Neural progenitor cell (in vitro differentiated cells): Measurements from ENCODE around the gene RNPEPL1. TPM values are rescaled to one million over a fixed set of nuclear protein-coding genes. Genes with fewer than 3 reads are reported as not detected.

Experiments
- DNase-seq: peaks from one replicate; pipeline ENCODE4 v3.0.0-alpha.2; 2016; ENCODE audit warnings: low spot score
- H2AFZ ChIP-seq: fragments of 200-600 bp; sonication (generic); replicated peaks from 2 replicates; pipeline ENCODE4 v1.6.1; 2016; ENCODE audit warnings: antibody characterized with exemption
- H3F3A ChIP-seq: fragments of 200-600 bp; sonication (generic); 2 replicates; pipeline ENCODE4 v1.6.1; 2016; ENCODE audit warnings: antibody characterized with exemption, low read depth
- H3K27ac ChIP-seq: fragments of 200-600 bp; sonication (generic); 2 replicates; pipeline ENCODE4 v1.5.1; 2016; ENCODE audit warnings: mild to moderate bottlenecking
- H3K27me3 ChIP-seq: fragments of 200-600 bp; sonication (generic); 2 replicates; pipeline ENCODE4 v1.6.1; 2016; ENCODE audit warnings: mild to moderate bottlenecking, moderate library complexity
- H3K36me3 ChIP-seq: fragments of 200-600 bp; sonication (generic); 2 replicates; pipeline ENCODE4 v1.5.1; 2016
- H3K4me1 ChIP-seq: fragments of 200-600 bp; sonication (generic); 2 replicates; pipeline ENCODE4 v1.6.1; 2016; ENCODE audit warnings: mixed run types
- H3K4me2 ChIP-seq: fragments of 200-600 bp; sonication (generic); 2 replicates; pipeline ENCODE4 v1.6.1; 2016
- H3K4me3 ChIP-seq: fragments of 200-600 bp; sonication (generic); 2 replicates; pipeline ENCODE4 v1.5.1; 2016
- H3K79me2 ChIP-seq: fragments of 200-600 bp; sonication (generic); 2 replicates; pipeline ENCODE4 v1.6.1; 2016; ENCODE audit warnings: low read depth
- H3K9ac ChIP-seq: fragments of 200-600 bp; sonication (generic); 2 replicates; pipeline ENCODE4 v1.6.1; 2016
- H3K9me3 ChIP-seq: fragments of 200-600 bp; sonication (generic); 2 replicates; pipeline ENCODE4 v1.5.1; 2016; ENCODE audit warnings: low read depth
- H4K20me1 ChIP-seq: fragments of 200-600 bp; sonication (generic); 2 replicates; pipeline ENCODE4 v1.6.1; 2016; ENCODE audit warnings: low read depth
- H3K27ac Mint-ChIP-seq: 3 replicates; pipeline ENCODE4 v1.8.0; 2021; ENCODE audit warnings: mixed read lengths
- H3K27me3 Mint-ChIP-seq: 2 replicates; pipeline ENCODE4 v1.8.0; 2022; ENCODE audit warnings: low read depth, mild to moderate bottlenecking, inconsistent platforms, moderate library complexity, mixed read lengths; ENCODE audit not compliant: insufficient read depth
- H3K36me3 Mint-ChIP-seq: 3 replicates; pipeline ENCODE4 v1.8.0; 2021; ENCODE audit warnings: mixed read lengths
- H3K4me1 Mint-ChIP-seq: 3 replicates; pipeline ENCODE4 v1.8.0; 2021; ENCODE audit warnings: mixed read lengths
- H3K4me3 Mint-ChIP-seq: 3 replicates; pipeline ENCODE4 v1.8.0; 2021; ENCODE audit warnings: mild to moderate bottlenecking, moderate library complexity, mixed read lengths
- H3K9me3 Mint-ChIP-seq: 3 replicates; pipeline ENCODE4 v1.8.0; 2020; ENCODE audit warnings: mixed read lengths
- EZH2 ChIP-seq: fragments of 200-600 bp; sonication (generic); IDR thresholded peaks from 2 replicates; pipeline ENCODE4 v1.6.1; 2017; ENCODE audit warnings: antibody characterized with exemption, mild to moderate bottlenecking, moderate library complexity
- EZH2phosphoT487 ChIP-seq: fragments of 200-600 bp; sonication (generic); IDR thresholded peaks from 2 replicates; pipeline ENCODE4 v1.6.1; 2017; ENCODE audit warnings: antibody characterized with exemption
- total RNA-seq: library from RNA; depleted of rRNA; stranded (reverse); fragments of >200 nt; gene quantifications from 2 replicates; pipeline ENCODE4 v1.2.3, GENCODE V29; 2015; ENCODE audit warnings: low replicate concordance
- TF ChIP-seq, protein P1 (sequence below): fragments of 200-600 bp; sonication (generic); IDR thresholded peaks from 2 replicates; pipeline ENCODE4 v1.5.1; 2017; ENCODE audit warnings: antibody characterized with exemption, mild to moderate bottlenecking

RNPEPL1 gene
- total RNA-seq, 1 donor from 2014 or later: 2.7 TPM

- TF ChIP-seq EZH2 (no peak), EZH2phosphoT487 (no peak)
- TF ChIP-seq, protein P1, sequence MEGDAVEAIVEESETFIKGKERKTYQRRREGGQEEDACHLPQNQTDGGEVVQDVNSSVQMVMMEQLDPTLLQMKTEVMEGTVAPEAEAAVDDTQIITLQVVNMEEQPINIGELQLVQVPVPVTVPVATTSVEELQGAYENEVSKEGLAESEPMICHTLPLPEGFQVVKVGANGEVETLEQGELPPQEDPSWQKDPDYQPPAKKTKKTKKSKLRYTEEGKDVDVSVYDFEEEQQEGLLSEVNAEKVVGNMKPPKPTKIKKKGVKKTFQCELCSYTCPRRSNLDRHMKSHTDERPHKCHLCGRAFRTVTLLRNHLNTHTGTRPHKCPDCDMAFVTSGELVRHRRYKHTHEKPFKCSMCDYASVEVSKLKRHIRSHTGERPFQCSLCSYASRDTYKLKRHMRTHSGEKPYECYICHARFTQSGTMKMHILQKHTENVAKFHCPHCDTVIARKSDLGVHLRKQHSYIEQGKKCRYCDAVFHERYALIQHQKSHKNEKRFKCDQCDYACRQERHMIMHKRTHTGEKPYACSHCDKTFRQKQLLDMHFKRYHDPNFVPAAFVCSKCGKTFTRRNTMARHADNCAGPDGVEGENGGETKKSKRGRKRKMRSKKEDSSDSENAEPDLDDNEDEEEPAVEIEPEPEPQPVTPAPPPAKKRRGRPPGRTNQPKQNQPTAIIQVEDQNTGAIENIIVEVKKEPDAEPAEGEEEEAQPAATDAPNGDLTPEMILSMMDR: no peak
- Histone ChIP-seq H2AFZ (no peak overlapping the region), H3K4me3 (no peak overlapping the region), H3K4me1 (no peaks in the 10 kb centered on the region), H3K4me2 (no peak overlapping the region), H3F3A (no peaks in the 10 kb centered on the region), H3K36me3 (no peaks in the 10 kb centered on the region), H3K9ac (no peak overlapping the region), H3K27me3 (peaks cover 18% of the 10 kb centered on the region), H3K27ac (no peak overlapping the region), H3K79me2 (no peaks in the 10 kb centered on the region), H4K20me1 (peaks cover 25% of the 10 kb centered on the region), H3K9me3 (no peaks in the 10 kb centered on the region)
- Mint-ChIP-seq H3K4me3 (no peak overlapping the region), H3K9me3 (no peaks in the 10 kb centered on the region), H3K36me3 (no peaks in the 10 kb centered on the region), H3K27ac (no peak overlapping the region), H3K27me3 (peaks cover 2% of the 10 kb centered on the region), H3K4me1 (no peaks in the 10 kb centered on the region)
- DNase-seq: no peak
Observed at GRCh38 chr2:240573516-240574385, 5.5 kb downstream of the RNPEPL1 start.

- no peaks in the 10 kb centered on the region for H3K9me3 Mint-ChIP-seq
- H3K27me3 ChIP-seq: peaks cover 10% of the 10 kb centered on the region
- TF ChIP-seq EZH2phosphoT487: no peak
- no peak for TF ChIP-seq EZH2
- TF ChIP-seq, protein P1: no peak
- no peaks in the 10 kb centered on the region for H3K4me1 ChIP-seq
- no peaks in the 10 kb centered on the region for H3K36me3 Mint-ChIP-seq
- no peaks in the 10 kb centered on the region for H3F3A ChIP-seq
- H3K79me2 ChIP-seq: no peaks in the 10 kb centered on the region
- no peak overlapping the region for H3K9ac ChIP-seq
- H3K4me3 Mint-ChIP-seq: no peak overlapping the region
- H3K27ac ChIP-seq: no peak overlapping the region
- peaks cover 2% of the 10 kb centered on the region for H3K27me3 Mint-ChIP-seq
- no peaks in the 10 kb centered on the region for H3K9me3 ChIP-seq
- H2AFZ ChIP-seq: no peak overlapping the region
- H3K4me1 Mint-ChIP-seq: no peaks in the 10 kb centered on the region
- DNase-seq: no peak
- H3K4me3 ChIP-seq: no peak overlapping the region
- H3K4me2 ChIP-seq: no peak overlapping the region
- no peaks in the 10 kb centered on the region for H3K36me3 ChIP-seq
- H3K27ac Mint-ChIP-seq: no peak overlapping the region
- H4K20me1 ChIP-seq: peaks cover 21% of the 10 kb centered on the region
Observed at GRCh38 chr2:240574386-240575100, 6.3 kb downstream of the RNPEPL1 start.

GRCh38 chr2:240575101-240575965 lies 7.0 kb downstream of the RNPEPL1 start:
- Histone ChIP-seq H3K27ac (no peak overlapping the region), H3K36me3 (no peaks in the 10 kb centered on the region), H3K4me3 (no peak overlapping the region), H3F3A (no peaks in the 10 kb centered on the region), H3K9me3 (no peaks in the 10 kb centered on the region), H3K79me2 (no peaks in the 10 kb centered on the region), H3K4me2 (no peak overlapping the region), H3K4me1 (no peaks in the 10 kb centered on the region), H4K20me1 (peaks cover 26% of the 10 kb centered on the region), H3K27me3 (peaks cover 2% of the 10 kb centered on the region), H3K9ac (no peak overlapping the region), H2AFZ (no peak overlapping the region)
- DNase-seq: no peak
- no peaks in the 10 kb centered on the region for H3K36me3 Mint-ChIP-seq
- no peaks in the 10 kb centered on the region for H3K9me3 Mint-ChIP-seq
- peaks cover 3% of the 10 kb centered on the region for H3K4me1 Mint-ChIP-seq
- TF ChIP-seq EZH2phosphoT487: no peak
- TF ChIP-seq, protein P1: no peak
- no peak for TF ChIP-seq EZH2
- peaks cover 2% of the 10 kb centered on the region for H3K27me3 Mint-ChIP-seq
- no peak overlapping the region for H3K4me3 Mint-ChIP-seq
- no peak overlapping the region for H3K27ac Mint-ChIP-seq
